HepG2 (cell line): Measurements from ENCODE around the gene PBX1.

ENCODE experiments used
- BCLAF1 ChIP-seq: fragments of 450-650 bp; IDR thresholded peaks from 2 replicates; pipeline ENCODE4 v1.6.1; 2017; ENCODE audit warnings: mild to moderate bottlenecking
- BRCA1 ChIP-seq: sonication (generic); formaldehyde crosslinking; IDR thresholded peaks from 2 replicates; pipeline ENCODE4 v1.4.0; 2020; ENCODE audit warnings: missing genetic modification reagents
- BRF2 ChIP-seq: sonication (generic); formaldehyde crosslinking; IDR thresholded peaks from 2 replicates; pipeline ENCODE4 v1.8.1; 2022; ENCODE audit warnings: mild to moderate bottlenecking, missing genetic modification reagents
- CTCF ChIP-seq: sonication (generic); formaldehyde crosslinking; IDR thresholded peaks from 2 replicates; pipeline ENCODE4 v1.5.0; 2020; ENCODE audit warnings: mild to moderate bottlenecking, missing genetic modification reagents, moderate library complexity
- EZH2 ChIP-seq: conservative IDR thresholded peaks from 2 replicates; pipeline ENCODE4 v1.6.1; 2012; ENCODE audit warnings: mild to moderate bottlenecking, low read depth, low read length, moderate library complexity
- FOXJ3 ChIP-seq: sonication (generic); formaldehyde crosslinking; IDR thresholded peaks from 2 replicates; pipeline ENCODE4 v1.4.0; 2020; ENCODE audit warnings: missing genetic modification reagents, mild to moderate bottlenecking, borderline replicate concordance
- KAT2B ChIP-seq: fragments of 150-350 bp; IDR thresholded peaks from 2 replicates; pipeline ENCODE4 v1.6.1; 2014; ENCODE audit warnings: low read depth, low read length, borderline replicate concordance
- ZNF543 ChIP-seq: sonication (generic); formaldehyde crosslinking; IDR thresholded peaks from 2 replicates; pipeline ENCODE4 v1.4.0; 2020; ENCODE audit warnings: mild to moderate bottlenecking, missing genetic modification reagents
- ZNF687 ChIP-seq: sonication (generic); formaldehyde crosslinking; IDR thresholded peaks from 2 replicates; pipeline ENCODE4 v1.5.1; 2020; ENCODE audit warnings: mild to moderate bottlenecking, missing genetic modification reagents, moderate library complexity

- TF ChIP-seq BCLAF1 (no peak), CTCF (no peak), EZH2 (no peak), FOXJ3 (no peak), KAT2B (no peak), ZNF543 (no peak), ZNF687 (CRISPR knock-in tag) (no peak), BRF2 (CRISPR knock-in tag) (no peak), BRCA1 (no peak)
These were observed 46.5 kb downstream of the PBX1 start for GRCh38 chr1:164605254-164606091.
